Measurements from ENCODE around the gene POLQ. TPM values are rescaled to one million over a fixed set of nuclear protein-coding genes. Genes with fewer than 3 reads are reported as not detected.
A peak's percentile ranks its signal among the peaks of the same experiment; 100 is the strongest.

The POLQ gene
- total and polyA plus RNA-seq, 2 of the 8 experiments (the other 6 are each of a cell fraction or from before 2014, with no cell fraction given) = 3.6 to 15.3 TPM

DNA sequence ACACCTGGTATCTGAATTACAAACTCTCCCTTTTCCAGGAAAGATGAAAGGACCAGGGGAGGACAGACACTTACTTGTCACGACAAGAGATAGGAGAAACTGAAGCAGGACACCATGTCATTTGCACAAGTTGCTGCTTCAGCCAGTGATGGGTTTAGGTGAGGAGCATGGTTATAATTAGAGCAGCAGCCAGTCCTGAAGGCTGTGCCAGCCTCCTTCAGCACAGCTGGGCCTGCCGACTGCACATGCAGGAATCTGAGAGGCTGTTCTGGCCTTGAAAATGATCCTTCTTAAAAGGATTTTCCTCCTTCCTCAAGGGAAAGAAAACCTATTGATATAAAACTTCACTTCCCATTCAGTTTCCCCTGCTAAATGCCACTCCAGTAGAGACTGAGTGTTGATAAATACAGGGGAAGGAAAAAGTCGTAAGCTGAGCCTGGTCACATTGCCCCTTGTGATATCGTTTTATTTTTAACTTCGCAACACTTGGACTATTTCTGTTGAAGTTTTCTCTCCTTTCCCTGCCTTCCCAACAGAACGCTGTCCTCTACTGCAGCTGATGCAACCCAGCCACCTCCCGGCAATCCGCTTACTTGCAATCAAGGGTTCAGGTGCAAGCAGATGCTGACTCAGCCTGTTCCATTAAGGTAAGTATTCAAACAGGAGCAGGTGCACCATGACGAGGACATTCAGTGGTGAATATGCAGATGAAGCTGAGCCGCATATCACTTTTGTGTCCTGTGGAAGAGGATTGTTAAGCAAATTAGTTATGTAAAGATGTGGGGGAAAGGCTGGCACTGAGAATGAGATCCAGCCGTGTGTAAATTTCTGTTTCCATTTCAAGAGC lies 47.3 kb upstream of the POLQ start, which contains the start of gene FBXO40 (continued):
- TF ChIP-seq SIX5 (IDR thresholded peaks at IDR 0.05; ENCODE audit: low read depth, low read length) (no peak), CEBPB (IDR thresholded peaks at IDR 0.05; ENCODE audit: low read depth, low read length) (peak; percentile 98), SP4 (IDR thresholded peaks at IDR 0.05; ENCODE audit: low read length) (0 out of 2 replicates have a peak, but pooled peaks have one; percentile 38), TAF7 (optimal IDR thresholded peaks at IDR 0.05; ENCODE audit: borderline replicate concordance, low read depth, low read length) (peak; percentile 19), SIN3A (conservative IDR thresholded peaks at IDR 0.05 in 1 of 2, IDR thresholded peaks at IDR 0.05 in 1 of 2; ENCODE audit: low read depth in 1 of 2, low read length in 2 of 2) (peak in 1 of 2 experiments; percentile 22; a peak in 1 of 4 replicates), NANOG (IDR thresholded peaks at IDR 0.05; ENCODE audit: insufficient read depth, low read depth, low read length, poor library complexity, severe bottlenecking) (peak; percentile 75), TEAD4 (IDR thresholded peaks at IDR 0.05; ENCODE audit: low read depth, low read length) (peak; percentile 79), SAP30 (IDR thresholded peaks at IDR 0.05; ENCODE audit: insufficient read depth, insufficient replicate concordance, low read length) (no peak), MAFK (IDR thresholded peaks at IDR 0.05; ENCODE audit: low read depth, low read length) (peak; percentile 99), RFX5 (IDR thresholded peaks at IDR 0.05; ENCODE audit: borderline replicate concordance, low read depth, low read length) (no peak), CTBP2 (IDR thresholded peaks at IDR 0.05; ENCODE audit: borderline replicate concordance, insufficient read depth, insufficient read length, low read length) (no peak), POU5F1 (IDR thresholded peaks at IDR 0.05; ENCODE audit: low read depth, low read length) (peak; percentile 87; the same call in 1 of the 2 replicates), CBX5 (IDR thresholded peaks at IDR 0.05; ENCODE audit: low read depth, low read length) (no peak), TCF12 (IDR thresholded peaks at IDR 0.05; ENCODE audit: low read depth, low read length) (peak; percentile 99), POLR2AphosphoS5 (IDR thresholded peaks at IDR 0.05; ENCODE audit: low read depth, low read length) (peak; percentile 86), NRF1 (IDR thresholded peaks at IDR 0.05; ENCODE audit: low read depth, low read length) (no peak), CREB1 (IDR thresholded peaks at IDR 0.05) (0 out of 2 replicates have a peak, but pooled peaks have one; percentile 35), CHD1 (IDR thresholded peaks at IDR 0.05; ENCODE audit: low read depth, low read length) (no peak), BRCA1 (IDR thresholded peaks at IDR 0.05; ENCODE audit: low read depth, low read length) (no peak), SIRT6 (IDR thresholded peaks at IDR 0.05; ENCODE audit: low read length) (no peak)
- TF ChIP-seq, protein P1, sequence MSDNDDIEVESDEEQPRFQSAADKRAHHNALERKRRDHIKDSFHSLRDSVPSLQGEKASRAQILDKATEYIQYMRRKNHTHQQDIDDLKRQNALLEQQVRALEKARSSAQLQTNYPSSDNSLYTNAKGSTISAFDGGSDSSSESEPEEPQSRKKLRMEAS (IDR thresholded peaks at IDR 0.05) = peak; percentile 67
- TF ChIP-seq, protein P2, sequence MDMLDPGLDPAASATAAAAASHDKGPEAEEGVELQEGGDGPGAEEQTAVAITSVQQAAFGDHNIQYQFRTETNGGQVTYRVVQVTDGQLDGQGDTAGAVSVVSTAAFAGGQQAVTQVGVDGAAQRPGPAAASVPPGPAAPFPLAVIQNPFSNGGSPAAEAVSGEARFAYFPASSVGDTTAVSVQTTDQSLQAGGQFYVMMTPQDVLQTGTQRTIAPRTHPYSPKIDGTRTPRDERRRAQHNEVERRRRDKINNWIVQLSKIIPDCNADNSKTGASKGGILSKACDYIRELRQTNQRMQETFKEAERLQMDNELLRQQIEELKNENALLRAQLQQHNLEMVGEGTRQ (IDR thresholded peaks at IDR 0.05; ENCODE audit: low read length) = no peak
- TF ChIP-seq, protein P3, sequence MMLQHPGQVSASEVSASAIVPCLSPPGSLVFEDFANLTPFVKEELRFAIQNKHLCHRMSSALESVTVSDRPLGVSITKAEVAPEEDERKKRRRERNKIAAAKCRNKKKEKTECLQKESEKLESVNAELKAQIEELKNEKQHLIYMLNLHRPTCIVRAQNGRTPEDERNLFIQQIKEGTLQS (IDR thresholded peaks at IDR 0.05; ENCODE audit: insufficient read depth, low read depth, low read length) = peak; percentile 74
